ENCODE results near the gene FHDC1. TPM values are rescaled to one million over a fixed set of nuclear protein-coding genes. Genes with fewer than 3 reads are reported as not detected.

Gene FHDC1
- total RNA-seq = 0.28 and 0.30 TPM in 2 replicates

GRCh38 chr4:152935631-152936445 is at the start of gene FHDC1:
Gene FHDC1 (plus strand): TSS chr4:152936323. CDS start chr4:152943058, 6,735 bp downstream.

Other genes with a start within 250 kb of the FHDC1 start
- 0.18 and 0.30 TPM in 2 replicates for gene TIGD4, start 156.6 kb upstream of the FHDC1 start, total RNA-seq
- gene ARFIP1, start 156.4 kb upstream of the FHDC1 start, total RNA-seq = 38.6 and 54.5 TPM in 2 replicates

Measured in smooth muscle cell of the umbilical artery (primary cell).